Measurements from ENCODE around the gene SEMA4C.

Gene SEMA4C

GRCh38 chr2:96841701-96842495 lies 28.0 kb downstream of the SEMA4C start:
- DNase-seq (ENCODE audit: low spot score) = no peak

- no peak for DNase-seq (ENCODE audit: low spot score)
Measured at GRCh38 chr2:96839875-96840850, 29.7 kb downstream of the SEMA4C start.

- DNase-seq (ENCODE audit: low spot score) = no peak
Measured at GRCh38 chr2:96839293-96839874, 30.5 kb downstream of the SEMA4C start.

GRCh38 chr2:96838345-96839292 lies 31.3 kb downstream of the SEMA4C start:
- DNase-seq (ENCODE audit: low spot score) = no peak

- no peak for DNase-seq (ENCODE audit: low spot score)
Measured at GRCh38 chr2:96837575-96837974, 32.3 kb downstream of the SEMA4C start.

GRCh38 chr2:96835830-96836229 lies 34.0 kb downstream of the SEMA4C start:
- DNase-seq (ENCODE audit: low spot score) = no peak

- DNase-seq (ENCODE audit: low spot score) = no peak
Measured at GRCh38 chr2:96832754-96833507, 36.9 kb downstream of the SEMA4C start.

GRCh38 chr2:96832408-96832753 lies 37.5 kb downstream of the SEMA4C start:
- no peak for DNase-seq (ENCODE audit: low spot score)

- DNase-seq (ENCODE audit: low spot score) = no peak
Measured at GRCh38 chr2:96831679-96832078, 38.2 kb downstream of the SEMA4C start.

GRCh38 chr2:96830044-96830562 lies 39.8 kb downstream of the SEMA4C start:
- DNase-seq (ENCODE audit: low spot score) = no peak

- no peak for DNase-seq (ENCODE audit: low spot score)
Measured at GRCh38 chr2:96828874-96829273, 41.0 kb downstream of the SEMA4C start.

GRCh38 chr2:96828436-96828835 lies 41.4 kb downstream of the SEMA4C start:
- DNase-seq (ENCODE audit: low spot score) = no peak

- no peak for DNase-seq (ENCODE audit: low spot score)
Measured at GRCh38 chr2:96826546-96827278, 43.2 kb downstream of the SEMA4C start.

- no peak for DNase-seq (ENCODE audit: low spot score)
Measured at GRCh38 chr2:96825057-96825456, 44.8 kb downstream of the SEMA4C start.

GRCh38 chr2:96824079-96824870 lies 45.6 kb downstream of the SEMA4C start:
- no peak for DNase-seq (ENCODE audit: low spot score)

GRCh38 chr2:96823198-96823597 lies 46.7 kb downstream of the SEMA4C start:
- DNase-seq (ENCODE audit: low spot score) = no peak

- DNase-seq (ENCODE audit: low spot score) = no peak
Measured at GRCh38 chr2:96822786-96823185, 47.1 kb downstream of the SEMA4C start.

- no peak for DNase-seq (ENCODE audit: low spot score)
Measured at GRCh38 chr2:96821113-96821675, 48.7 kb downstream of the SEMA4C start.

Measured in COLO829 (cell line).